ENCODE data around the gene SIL1.

SIL1 gene

DNA sequence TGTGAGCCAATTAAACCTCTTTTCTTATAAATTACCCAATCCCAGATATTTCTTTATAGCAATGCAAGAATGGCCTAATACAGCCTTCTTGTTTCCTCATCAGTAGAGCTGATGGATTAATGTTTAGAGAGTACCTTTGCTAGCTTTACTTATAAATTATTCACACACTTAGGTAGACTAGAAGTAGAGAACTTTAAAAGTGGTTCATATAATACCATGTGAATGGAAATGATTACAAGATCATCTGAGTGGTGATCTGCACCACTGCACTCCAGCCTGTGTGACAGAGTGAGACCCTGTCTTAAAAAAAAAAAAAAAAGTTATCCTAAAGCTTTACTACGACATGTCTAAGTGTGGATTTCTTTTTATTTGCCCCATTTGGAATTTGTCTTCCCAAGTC lies 299.9 kb downstream of the SIL1 start:
- Mint-ChIP-seq H3K36me3 (peaks cover 26% of the 10 kb centered on the region), H3K4me3 (no peak overlapping the region), H3K4me1 (peaks cover 4% of the 10 kb centered on the region), H3K27ac (no peak overlapping the region), H3K27me3 (no peaks in the 10 kb centered on the region), H3K9me3 (peaks cover 3% of the 10 kb centered on the region)
- no peak for DNase-seq (ENCODE audit: low spot score in 2 of 2)
- no peak for ATAC-seq (ENCODE audit: low read depth)

All from memory B cell (primary cell).